Panc1 (cell line): Measurements from ENCODE around the gene ZNF486. TPM values are rescaled to one million over a fixed set of nuclear protein-coding genes. Genes with fewer than 3 reads are reported as not detected.
"Not testable (repeated sequence)": the region's sequence is repeated elsewhere in the genome, so short reads cannot be mapped to it uniquely, and the experiment has no call there.

Source experiments
- ATAC-seq: fragments of 200-7000 bp; cut with Tn5 transposase; 2 replicates; pipeline ENCODE4 v1.9.1; 2020; ENCODE audit warnings: mild to moderate bottlenecking, moderate library complexity
- Bru-seq: library from RNA; stranded (reverse); fragments of 400-500 nt; gene quantifications from one replicate; lab custom pipeline; 2021; lab: Mats Ljungman, UMichigan
- BruChase-seq, 2 experiments: library from RNA; stranded (reverse); fragments of 400-500 nt; gene quantifications; one replicate each; lab custom pipeline; 2021; lab: Mats Ljungman, UMichigan
- BruUV-seq: library from RNA; stranded (reverse); fragments of 400-500 nt; replicated peaks from 2 replicates; lab custom pipeline; 2021; lab: Mats Ljungman, UMichigan
- CTCF ChIA-PET: fragments of 300-600 bp; sonication (Branson Sonifier 250); formaldehyde crosslinking; loops from one replicate; lab custom pipeline; 2022; ENCODE audit warnings: antibody characterized with exemption; lab: Charles Lee
- POLR2A ChIA-PET: fragments of 300-600 bp; sonication (Branson Sonifier 250); formaldehyde crosslinking; loops from one replicate; lab custom pipeline; 2022; ENCODE audit warnings: antibody characterized with exemption; lab: Charles Lee
- DNase-seq: peaks from one replicate; pipeline ENCODE4 v3.0.0-alpha.2; 2010; ENCODE audit warnings: low read depth, low spot score
- H3K27ac ChIP-seq: 2 replicates; pipeline ENCODE4 v1.5.1; 2011; ENCODE audit warnings: mild to moderate bottlenecking, low read length, inconsistent platforms
- H3K27me3 ChIP-seq: fragments of 200-500 bp; sonication (Bioruptor generic); 2 replicates; pipeline ENCODE4 v1.6.0; 2014; ENCODE audit warnings: low read length, inconsistent platforms; ENCODE audit not compliant: control insufficient read depth, insufficient read depth
- H3K36me3 ChIP-seq: fragments of 200-500 bp; sonication (Bioruptor generic); 2 replicates; pipeline ENCODE4 v1.5.1; 2014; ENCODE audit warnings: inconsistent platforms, mild to moderate bottlenecking, low read length, moderate library complexity; ENCODE audit not compliant: control insufficient read depth, insufficient read depth
- H3K4me1 ChIP-seq: 2 replicates; pipeline ENCODE4 v1.5.1; 2011; ENCODE audit warnings: inconsistent platforms, mild to moderate bottlenecking, low read length, moderate library complexity; ENCODE audit not compliant: control insufficient read depth, insufficient read depth
- H3K4me3 ChIP-seq, 2 experiments: 2 replicates each; pipeline ENCODE4 v1.5.1; 2011 to 2012; ENCODE audit warnings: low read depth in 2 of 2, low read length in 2 of 2, mild to moderate bottlenecking in 2 of 2, inconsistent platforms in 1 of 2, moderate library complexity in 1 of 2
- H3K9me3 ChIP-seq: fragments of 200-500 bp; sonication (Bioruptor generic); 2 replicates; pipeline ENCODE4 v1.5.1; 2014; ENCODE audit warnings: low read depth, mild to moderate bottlenecking, inconsistent platforms, low read length, moderate library complexity; ENCODE audit not compliant: control insufficient read depth, insufficient read depth
- CTCF ChIP-seq: fragments of 450-650 bp; IDR thresholded peaks from 2 replicates; pipeline ENCODE4 v1.5.1; 2017; ENCODE audit warnings: mild to moderate bottlenecking
- POLR2AphosphoS5 ChIP-seq: IDR thresholded peaks from 2 replicates; pipeline ENCODE4 v1.6.1; 2012; ENCODE audit warnings: mild to moderate bottlenecking, low read depth, low read length, moderate library complexity
- REST ChIP-seq, 2 experiments: IDR thresholded peaks; 2 replicates each; pipeline ENCODE4 v1.6.1; 2011 to 2012; ENCODE audit warnings: low read depth in 2 of 2, control low read depth in 1 of 2, low read length in 1 of 2, mild to moderate bottlenecking in 1 of 2, moderate library complexity in 1 of 2; ENCODE audit not compliant: insufficient read depth in 1 of 2
- SIN3A ChIP-seq: IDR thresholded peaks from 2 replicates; pipeline ENCODE4 v1.6.1; 2012; ENCODE audit warnings: low read depth, mild to moderate bottlenecking, low read length, moderate library complexity, borderline replicate concordance; ENCODE audit not compliant: insufficient read depth
- TCF7L2 ChIP-seq: IDR thresholded peaks from 2 replicates; pipeline ENCODE4 v1.6.1; 2011; ENCODE audit warnings: mild to moderate bottlenecking, low read depth, low read length, inconsistent platforms
- in situ Hi-C: cut with HindIII; loops from 2 replicates; pipeline ENCODE4 v1.10.0; 2016; ENCODE audit warnings: low sequenced_read_pairs, low pct_unique_long_range_greater_than_20kb
- intact Hi-C: fragments of 100-400 bp; cut with micrococcal nuclease; formaldehyde crosslinking; loops from one replicate; pipeline ENCODE4 v1.10.0; 2022; ENCODE audit not compliant: unreplicated experiment
- long read RNA-seq: library from polyadenylated mRNA; unstranded; transcript quantifications from one replicate; pipeline ENCODE4 v2.0.0, GENCODE V29; 2021; ENCODE audit not compliant: unreplicated experiment
- polyA plus RNA-seq: library from polyadenylated mRNA; unstranded; fragments of >200 nt; gene quantifications from one replicate; pipeline ENCODE4 v1.2.1, GENCODE V29; 2012; ENCODE audit warnings: missing spikeins; ENCODE audit not compliant: insufficient read length
- total RNA-seq: library from RNA; stranded (reverse); gene quantifications from one replicate; pipeline ENCODE4 v1.2.1, GENCODE V29; 2021; ENCODE audit not compliant: unreplicated experiment

Gene ZNF486
- total RNA-seq (7.8 TPM), Bru-seq, nascent RNA (percentile 78 among the genes with signal in this experiment), BruChase-seq, experiment 1, labeled RNA remaining after a 2-hour chase (percentile 67 among the genes with signal in this experiment), BruChase-seq, experiment 2, labeled RNA remaining after a 6-hour chase (percentile 58 among the genes with signal in this experiment)
- 3.1 TPM for polyA plus RNA-seq
- long read RNA-seq, partial matches to known transcripts = 0 of 8 reads
- long read RNA-seq, other reads (novel, unspliced or antisense) = 3 of 8 reads

DNA sequence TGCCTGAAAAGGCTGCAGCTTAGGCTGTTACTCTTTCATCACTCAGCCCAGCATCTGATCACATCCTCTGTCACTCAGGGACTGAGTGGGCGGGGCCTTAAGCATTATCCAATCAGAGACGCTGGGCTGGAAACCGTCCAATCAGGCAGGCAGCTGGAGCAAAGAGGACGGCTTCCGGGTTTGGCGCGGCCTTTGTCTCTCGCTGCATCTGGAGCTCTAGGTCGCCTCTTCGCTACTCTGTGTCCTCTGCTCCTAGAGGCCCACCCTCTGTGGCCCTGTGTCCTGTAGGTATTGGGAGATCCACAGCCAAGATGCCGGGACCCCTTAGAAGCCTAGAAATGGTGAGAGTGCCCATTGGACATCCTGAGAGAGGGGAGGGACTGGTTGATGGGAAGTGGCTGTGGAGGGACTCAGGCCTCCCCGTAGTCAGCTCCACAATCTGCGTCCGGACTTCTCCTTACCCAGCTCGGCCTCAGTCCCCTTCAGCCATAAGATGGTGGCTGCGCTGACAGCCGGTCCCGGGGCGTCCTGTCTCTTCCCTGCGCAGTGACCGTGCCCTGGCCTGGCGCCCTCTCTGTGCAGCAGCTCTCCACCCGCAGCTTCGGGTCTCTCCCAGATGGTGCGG, at the start of gene ZNF486:
TSS of gene ZNF486 (plus strand) at position 195 of the 625 bp plus-strand sequence. CDS start at position 312, 117 bp downstream.
- peak; percentile 89 for TF ChIP-seq POLR2AphosphoS5
- TF ChIP-seq TCF7L2 = no peak
- in situ Hi-C loops = no loop called here
- intact Hi-C loops = no loop called here
- H3K27me3 ChIP-seq = no peaks in the 10 kb centered on the region
- H3K4me3 ChIP-seq = peak within 1 kb of the TSS; percentile 84 to 93
- no peaks in the 10 kb centered on the region for H3K9me3 ChIP-seq
- ChIA-PET CTCF (no interaction called here), POLR2A (interaction anchor here (0.5 to 0.7 kb wide), 3 partner anchors 88 to 297 kb away, joined by 3 to 4 read pairs (median 3); no protein-coding TSS in a partner anchor)
- H3K27ac ChIP-seq = peak within 1 kb of the TSS; percentile 83
- no peaks in the 10 kb centered on the region; the same call in 1 of the 2 replicates for H3K36me3 ChIP-seq
- ATAC-seq (peak; percentile 98), DNase-seq (peak; percentile 72)
- H3K4me1 ChIP-seq = no peaks in the 10 kb centered on the region
- BruUV-seq = TSS peak; percentile 79

- ATAC-seq, intact Hi-C loops, POLR2A ChIA-PET, H3K4me3 ChIP-seq, H3K36me3 ChIP-seq, H3K27ac ChIP-seq, in situ Hi-C loops, H3K4me1 ChIP-seq, CTCF ChIA-PET, H3K27me3 ChIP-seq, DNase-seq: not testable (repeated sequence)
- H3K9me3 ChIP-seq = peaks cover 77% of the 10 kb centered on the region
- BruUV-seq = TSS peak; percentile 60
These were observed 48.8 kb upstream of the ZNF486 start for GRCh38 chr19:20118064-20118839.

DNA sequence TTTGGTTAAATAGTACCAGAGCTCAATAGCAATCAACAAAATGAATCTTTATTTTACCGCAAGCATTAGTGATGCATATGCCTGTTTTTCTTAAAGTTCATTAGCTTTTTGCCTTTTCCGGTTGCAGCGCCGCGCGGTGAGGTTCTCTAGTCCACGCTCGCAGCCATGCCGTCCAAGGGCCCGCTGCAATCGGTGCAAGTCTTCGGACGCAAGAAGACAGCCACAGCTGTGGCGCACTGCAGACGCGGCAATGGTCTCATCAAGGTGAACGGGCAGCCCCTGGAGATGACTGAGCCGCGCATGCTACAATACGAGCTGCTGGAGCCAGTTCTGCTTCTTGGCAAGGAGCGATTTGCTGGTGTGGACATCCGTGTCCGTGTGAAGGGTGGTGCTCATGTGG, 42.1 kb upstream of the ZNF486 start:
- CTCF ChIA-PET = no interaction called here
- in situ Hi-C loops = no loop called here
- no peaks in the 10 kb centered on the region for H3K36me3 ChIP-seq
- H3K9me3 ChIP-seq = peaks cover 40% of the 10 kb centered on the region
- intact Hi-C loops = no loop called here
- ATAC-seq (no peak), DNase-seq (no peak)
- H3K4me1 ChIP-seq = no peaks in the 10 kb centered on the region
- BruUV-seq = no TSS peak
- POLR2A ChIA-PET = no interaction called here
- H3K27ac ChIP-seq = no peak overlapping the region
- TF ChIP-seq POLR2AphosphoS5 (no peak), SIN3A (no peak), CTCF (no peak), REST (IDR thresholded peaks at IDR 0.05; ENCODE audit: insufficient read depth in 1 of 2, low read depth in 2 of 2, low read length in 1 of 2) (no peak), TCF7L2 (no peak)
- no peaks in the 10 kb centered on the region for H3K27me3 ChIP-seq
- no peak overlapping the region for H3K4me3 ChIP-seq

GRCh38 chr19:20132933-20133332, 34.1 kb upstream of the ZNF486 start:
- H3K4me1 ChIP-seq, H3K4me3 ChIP-seq, H3K9me3 ChIP-seq, DNase-seq, in situ Hi-C loops, H3K36me3 ChIP-seq, H3K27me3 ChIP-seq, ATAC-seq, CTCF ChIA-PET, intact Hi-C loops, H3K27ac ChIP-seq, BruUV-seq: not testable (repeated sequence)
- POLR2A ChIA-PET = interaction anchor here (0.5 kb wide), 1 partner anchor 148 kb away, joined by 7 read pairs; no protein-coding TSS in a partner anchor
